ENCODE data around the gene JPH4.

The JPH4 gene

DNA sequence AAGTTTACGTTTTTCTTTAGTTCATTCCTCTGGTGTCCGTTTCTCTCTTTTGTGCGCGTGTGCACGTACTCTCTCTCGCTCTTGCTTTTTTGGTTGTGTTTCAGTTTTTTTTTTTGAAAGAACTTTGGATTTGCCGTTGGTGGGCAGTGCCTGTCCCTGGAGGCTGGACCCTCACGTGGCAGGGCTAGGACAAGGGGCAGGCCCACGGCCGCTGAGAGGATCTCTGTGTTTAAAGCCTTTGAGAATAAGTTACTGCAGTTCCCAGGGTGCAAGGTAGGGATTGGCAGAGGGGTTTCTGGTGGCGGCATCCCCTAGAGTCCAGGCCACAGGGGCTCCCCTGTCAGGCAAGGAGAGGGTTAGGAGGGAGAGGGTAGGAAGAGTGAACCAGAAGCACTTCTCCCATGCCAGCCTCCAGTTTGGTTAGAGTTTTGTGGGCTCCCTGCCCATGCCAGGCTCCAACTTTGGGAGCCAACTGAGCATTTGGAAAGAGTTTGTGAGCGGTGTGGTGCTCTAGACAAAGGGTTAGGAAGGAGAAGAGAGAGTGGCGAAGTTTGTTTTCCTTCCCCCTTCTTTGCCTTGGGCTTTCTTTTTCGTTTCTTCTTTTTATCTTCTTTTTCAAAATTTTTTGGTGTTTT is 57.6 kb downstream of the JPH4 start:
- ChIA-PET CTCF (interaction anchor here (0.6 kb wide), 1 partner anchor 18 kb away, joined by 4 read pairs; no protein-coding TSS in a partner anchor), POLR2A (ENCODE audit: low non-redundant PET) (no interaction called here)
- no peak overlapping the region for H3K27ac ChIP-seq
- TF ChIP-seq, protein P1, sequence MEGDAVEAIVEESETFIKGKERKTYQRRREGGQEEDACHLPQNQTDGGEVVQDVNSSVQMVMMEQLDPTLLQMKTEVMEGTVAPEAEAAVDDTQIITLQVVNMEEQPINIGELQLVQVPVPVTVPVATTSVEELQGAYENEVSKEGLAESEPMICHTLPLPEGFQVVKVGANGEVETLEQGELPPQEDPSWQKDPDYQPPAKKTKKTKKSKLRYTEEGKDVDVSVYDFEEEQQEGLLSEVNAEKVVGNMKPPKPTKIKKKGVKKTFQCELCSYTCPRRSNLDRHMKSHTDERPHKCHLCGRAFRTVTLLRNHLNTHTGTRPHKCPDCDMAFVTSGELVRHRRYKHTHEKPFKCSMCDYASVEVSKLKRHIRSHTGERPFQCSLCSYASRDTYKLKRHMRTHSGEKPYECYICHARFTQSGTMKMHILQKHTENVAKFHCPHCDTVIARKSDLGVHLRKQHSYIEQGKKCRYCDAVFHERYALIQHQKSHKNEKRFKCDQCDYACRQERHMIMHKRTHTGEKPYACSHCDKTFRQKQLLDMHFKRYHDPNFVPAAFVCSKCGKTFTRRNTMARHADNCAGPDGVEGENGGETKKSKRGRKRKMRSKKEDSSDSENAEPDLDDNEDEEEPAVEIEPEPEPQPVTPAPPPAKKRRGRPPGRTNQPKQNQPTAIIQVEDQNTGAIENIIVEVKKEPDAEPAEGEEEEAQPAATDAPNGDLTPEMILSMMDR (conservative IDR thresholded peaks at IDR 0.05; ENCODE audit: low read depth) = no peak
- DNase-seq (ENCODE audit: low spot score) = no peak

DNA sequence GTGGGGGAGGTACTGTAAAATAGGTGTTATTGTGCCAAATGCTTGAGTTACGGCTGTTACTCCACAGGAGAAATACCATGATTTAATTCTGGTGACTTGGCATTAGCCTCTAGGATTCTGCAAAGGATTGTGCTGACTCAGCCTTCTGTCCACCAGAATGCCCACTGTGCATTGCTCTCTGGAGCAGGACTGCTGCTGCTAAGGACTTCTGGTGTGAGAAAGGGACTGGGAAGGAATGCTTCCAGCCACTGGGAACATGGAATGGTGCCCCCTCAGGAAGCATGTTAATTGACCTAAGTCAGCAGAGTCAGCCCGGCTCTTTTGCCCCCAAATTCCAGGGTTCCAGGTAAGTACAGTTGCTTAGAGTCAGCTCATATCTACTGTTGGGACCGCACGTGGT is 59.9 kb downstream of the JPH4 start:
- H3K27ac ChIP-seq = no peak overlapping the region
- TF ChIP-seq, protein P1 (conservative IDR thresholded peaks at IDR 0.05; ENCODE audit: low read depth) = no peak
- ChIA-PET POLR2A (ENCODE audit: low non-redundant PET) (no interaction called here), CTCF (no interaction called here)
- DNase-seq (ENCODE audit: low spot score) = no peak

Measured in RWPE1 (cell line).